ENCODE results near the gene CDKAL1.
"Not testable (repeated sequence)": the region's sequence is repeated elsewhere in the genome, so short reads cannot be mapped to it uniquely, and the experiment has no call there.

Gene CDKAL1

GRCh38 chr6:21087188-21087587 is 552.9 kb downstream of the CDKAL1 start:
- FAIRE-seq = no peak

- no peak for FAIRE-seq
Measured at GRCh38 chr6:21091411-21091810, 557.2 kb downstream of the CDKAL1 start.

GRCh38 chr6:21092231-21092772 is 558.0 kb downstream of the CDKAL1 start:
- FAIRE-seq = not testable (repeated sequence)

- no peak for FAIRE-seq
Measured at GRCh38 chr6:21095462-21095861, 561.2 kb downstream of the CDKAL1 start.

- FAIRE-seq = no peak
Measured at GRCh38 chr6:21098134-21098533, 563.9 kb downstream of the CDKAL1 start.

GRCh38 chr6:21098744-21099143 is 564.5 kb downstream of the CDKAL1 start:
- FAIRE-seq = no peak

- FAIRE-seq = no peak
Measured at GRCh38 chr6:21099338-21100314, 565.4 kb downstream of the CDKAL1 start.

- FAIRE-seq = no peak
Measured at GRCh38 chr6:21100991-21101390, 566.7 kb downstream of the CDKAL1 start.

GRCh38 chr6:21101694-21102093 is 567.4 kb downstream of the CDKAL1 start:
- no peak for FAIRE-seq

- no peak for FAIRE-seq
Measured at GRCh38 chr6:21102201-21102600, 567.9 kb downstream of the CDKAL1 start.

- FAIRE-seq = no peak
Measured at GRCh38 chr6:21102624-21103023, 568.4 kb downstream of the CDKAL1 start.

GRCh38 chr6:21103626-21104224 is 569.5 kb downstream of the CDKAL1 start:
- FAIRE-seq = no peak

GRCh38 chr6:21104288-21104687 is 570.0 kb downstream of the CDKAL1 start:
- no peak for FAIRE-seq

- no peak for FAIRE-seq
Measured at GRCh38 chr6:21107796-21108195, 573.5 kb downstream of the CDKAL1 start.

GRCh38 chr6:21109391-21110178 is 575.3 kb downstream of the CDKAL1 start:
- no peak for FAIRE-seq

- FAIRE-seq = no peak
Measured at GRCh38 chr6:21110684-21111083, 576.4 kb downstream of the CDKAL1 start.

- FAIRE-seq = no peak
Measured at GRCh38 chr6:21111093-21111725, 577.0 kb downstream of the CDKAL1 start.

GRCh38 chr6:21115111-21115510 is 580.9 kb downstream of the CDKAL1 start:
- no peak for FAIRE-seq

GRCh38 chr6:21116736-21117135 is 582.5 kb downstream of the CDKAL1 start:
- no peak for FAIRE-seq

- no peak for FAIRE-seq
Measured at GRCh38 chr6:21118216-21118780, 584.0 kb downstream of the CDKAL1 start.

GRCh38 chr6:21121636-21122136 is 587.4 kb downstream of the CDKAL1 start:
- FAIRE-seq = no peak
